Activated CD4-positive, alpha-beta T cell treated with anti-CD3 and anti-CD28 coated beads, Interleukin-2, amount 50 U/mL, for 1 hour (primary cell): ENCODE results near the gene RNF17.
"Not testable (repeated sequence)": the region's sequence is repeated elsewhere in the genome, so short reads cannot be mapped to it uniquely, and the experiment has no call there.

Experiments
- DNase-seq: peaks from one replicate; pipeline ENCODE4 v3.0.0-alpha.2; 2020

The RNF17 gene, protein sequence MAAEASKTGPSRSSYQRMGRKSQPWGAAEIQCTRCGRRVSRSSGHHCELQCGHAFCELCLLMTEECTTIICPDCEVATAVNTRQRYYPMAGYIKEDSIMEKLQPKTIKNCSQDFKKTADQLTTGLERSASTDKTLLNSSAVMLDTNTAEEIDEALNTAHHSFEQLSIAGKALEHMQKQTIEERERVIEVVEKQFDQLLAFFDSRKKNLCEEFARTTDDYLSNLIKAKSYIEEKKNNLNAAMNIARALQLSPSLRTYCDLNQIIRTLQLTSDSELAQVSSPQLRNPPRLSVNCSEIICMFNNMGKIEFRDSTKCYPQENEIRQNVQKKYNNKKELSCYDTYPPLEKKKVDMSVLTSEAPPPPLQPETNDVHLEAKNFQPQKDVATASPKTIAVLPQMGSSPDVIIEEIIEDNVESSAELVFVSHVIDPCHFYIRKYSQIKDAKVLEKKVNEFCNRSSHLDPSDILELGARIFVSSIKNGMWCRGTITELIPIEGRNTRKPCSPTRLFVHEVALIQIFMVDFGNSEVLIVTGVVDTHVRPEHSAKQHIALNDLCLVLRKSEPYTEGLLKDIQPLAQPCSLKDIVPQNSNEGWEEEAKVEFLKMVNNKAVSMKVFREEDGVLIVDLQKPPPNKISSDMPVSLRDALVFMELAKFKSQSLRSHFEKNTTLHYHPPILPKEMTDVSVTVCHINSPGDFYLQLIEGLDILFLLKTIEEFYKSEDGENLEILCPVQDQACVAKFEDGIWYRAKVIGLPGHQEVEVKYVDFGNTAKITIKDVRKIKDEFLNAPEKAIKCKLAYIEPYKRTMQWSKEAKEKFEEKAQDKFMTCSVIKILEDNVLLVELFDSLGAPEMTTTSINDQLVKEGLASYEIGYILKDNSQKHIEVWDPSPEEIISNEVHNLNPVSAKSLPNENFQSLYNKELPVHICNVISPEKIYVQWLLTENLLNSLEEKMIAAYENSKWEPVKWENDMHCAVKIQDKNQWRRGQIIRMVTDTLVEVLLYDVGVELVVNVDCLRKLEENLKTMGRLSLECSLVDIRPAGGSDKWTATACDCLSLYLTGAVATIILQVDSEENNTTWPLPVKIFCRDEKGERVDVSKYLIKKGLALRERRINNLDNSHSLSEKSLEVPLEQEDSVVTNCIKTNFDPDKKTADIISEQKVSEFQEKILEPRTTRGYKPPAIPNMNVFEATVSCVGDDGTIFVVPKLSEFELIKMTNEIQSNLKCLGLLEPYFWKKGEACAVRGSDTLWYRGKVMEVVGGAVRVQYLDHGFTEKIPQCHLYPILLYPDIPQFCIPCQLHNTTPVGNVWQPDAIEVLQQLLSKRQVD (N-terminal part only)

DNA sequence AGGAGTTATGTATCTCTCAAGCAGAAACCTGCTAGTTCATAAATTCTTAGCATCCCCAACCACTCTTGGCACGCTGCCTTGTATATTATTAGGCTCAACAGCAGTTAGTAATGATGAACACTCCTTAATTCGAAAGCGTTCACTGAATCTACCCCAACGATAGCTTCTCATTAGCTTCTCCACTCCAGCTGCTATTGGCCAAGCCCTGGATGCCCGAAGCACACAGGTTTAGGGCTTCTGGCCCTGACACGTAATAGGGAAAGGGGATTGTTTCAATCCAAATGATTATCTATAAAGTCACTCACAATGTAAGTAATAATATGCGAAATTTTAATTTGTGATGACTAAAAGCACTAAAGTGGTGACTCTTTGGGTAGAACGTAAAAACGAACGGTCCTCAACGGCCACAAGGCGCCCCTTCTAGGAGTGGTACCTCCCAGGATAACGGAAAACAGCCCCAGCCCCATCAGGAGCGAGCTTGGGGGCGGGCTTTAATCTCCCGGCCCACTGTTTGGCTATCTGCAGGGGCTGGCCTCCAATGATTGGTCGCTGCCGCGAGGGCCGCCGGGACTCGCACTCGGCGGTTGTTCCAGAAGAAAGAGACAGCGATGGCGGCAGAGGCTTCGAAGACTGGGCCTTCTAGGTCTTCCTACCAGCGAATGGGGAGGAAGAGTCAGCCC lies at the start of gene RNF17:
Gene RNF17 (plus strand): TSS at position 574 of the 680 bp plus-strand sequence. CDS start 35 bp downstream, at position 609.
- no peak for DNase-seq

DNA sequence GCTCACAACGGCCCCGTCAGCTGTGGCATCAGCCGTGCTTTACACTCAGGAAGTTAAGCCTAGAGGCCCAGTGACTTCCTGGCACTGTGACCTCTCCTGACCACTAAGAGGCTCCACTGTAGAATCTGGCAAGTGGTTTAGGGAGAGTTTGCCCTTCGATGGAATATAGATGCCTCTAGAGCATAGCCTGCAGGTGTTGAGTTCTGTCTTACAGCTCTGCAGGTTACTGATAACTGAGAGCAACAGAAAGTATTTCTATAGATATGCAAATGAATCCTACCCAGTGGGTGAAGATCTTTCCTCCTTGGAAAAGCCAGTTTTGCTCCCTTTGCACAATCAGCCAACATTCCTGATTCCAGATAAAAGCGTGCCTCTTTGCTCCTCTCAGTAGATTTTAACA lies 48.0 kb upstream of the RNF17 start:
- DNase-seq, result no peak

DNA sequence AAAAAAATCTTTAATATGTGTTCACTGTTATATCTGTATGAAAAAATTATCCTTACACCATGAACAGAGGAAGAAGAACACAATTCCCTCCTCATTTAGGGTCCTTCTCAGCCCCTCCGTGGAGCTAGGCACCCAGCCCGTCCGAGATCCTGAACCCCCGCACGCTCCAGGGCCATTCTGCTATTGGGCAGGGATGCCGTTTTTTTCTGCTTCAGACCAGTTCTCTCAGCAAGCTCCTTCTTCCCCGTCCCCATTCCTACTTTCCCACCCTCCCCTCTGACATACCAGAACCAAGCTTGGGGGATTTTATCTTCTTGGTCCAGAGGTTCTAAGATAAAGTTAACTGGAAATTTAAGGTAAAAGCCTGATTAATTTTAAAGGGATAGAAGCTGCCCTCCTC lies 47.5 kb upstream of the RNF17 start:
- DNase-seq, result no peak

DNA sequence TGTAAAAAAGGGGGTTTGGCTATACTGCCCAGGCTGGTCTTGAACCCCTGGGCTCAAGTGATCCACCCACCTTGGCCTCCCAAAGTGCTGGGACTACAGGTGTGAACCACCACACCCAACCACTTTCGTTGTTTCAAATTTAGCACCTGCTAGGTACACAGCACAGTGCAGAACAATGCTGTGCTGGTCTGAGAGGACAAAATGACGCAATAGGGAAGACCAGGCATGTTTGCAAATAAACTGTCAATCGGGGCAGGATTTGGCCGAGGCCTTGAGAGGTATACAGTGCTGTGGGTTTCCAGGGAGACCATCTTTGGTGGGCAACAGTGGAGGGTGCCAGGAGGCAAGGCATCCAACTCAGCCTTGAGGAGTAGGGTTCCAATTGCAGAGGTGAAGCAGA lies 46.8 kb upstream of the RNF17 start:
- no peak for DNase-seq

DNA sequence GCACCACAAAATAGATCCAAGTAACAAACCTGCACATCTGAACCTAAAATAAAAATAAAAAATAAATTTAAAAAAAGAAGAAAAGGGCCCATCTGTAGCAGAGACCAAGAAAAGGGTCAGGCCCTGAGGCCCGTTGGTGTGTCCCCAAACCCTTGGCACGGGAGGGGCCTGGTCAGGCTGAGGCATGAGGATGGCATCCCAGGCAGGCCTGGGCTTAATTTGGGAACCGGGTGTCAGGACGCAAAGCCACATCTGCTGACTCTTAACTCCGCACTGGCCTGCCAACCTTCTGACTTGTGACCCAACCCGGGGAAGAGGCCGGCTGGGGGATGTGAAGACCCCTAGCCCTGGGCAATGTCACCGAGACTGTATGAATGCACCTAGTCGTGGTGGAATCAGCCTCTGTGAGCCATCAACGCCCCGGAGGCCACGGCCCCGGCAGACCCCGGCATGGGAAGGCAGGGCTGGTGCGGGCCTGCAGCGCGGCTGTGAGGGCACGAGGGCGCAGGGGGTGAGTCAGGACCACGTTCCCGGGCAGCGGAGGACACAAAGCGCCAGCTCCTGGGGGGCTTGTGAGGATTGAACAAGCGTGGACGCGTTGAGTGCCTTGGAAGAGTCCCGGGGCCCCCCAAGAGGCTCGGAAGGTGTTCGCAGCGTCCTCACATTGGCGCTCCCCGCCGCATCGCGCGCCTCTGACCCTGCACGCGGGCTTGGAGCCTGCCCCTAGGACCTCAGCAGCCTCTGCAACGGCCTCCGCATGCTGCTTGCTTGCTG lies 45.6 kb upstream of the RNF17 start:
- no peak for DNase-seq

DNA sequence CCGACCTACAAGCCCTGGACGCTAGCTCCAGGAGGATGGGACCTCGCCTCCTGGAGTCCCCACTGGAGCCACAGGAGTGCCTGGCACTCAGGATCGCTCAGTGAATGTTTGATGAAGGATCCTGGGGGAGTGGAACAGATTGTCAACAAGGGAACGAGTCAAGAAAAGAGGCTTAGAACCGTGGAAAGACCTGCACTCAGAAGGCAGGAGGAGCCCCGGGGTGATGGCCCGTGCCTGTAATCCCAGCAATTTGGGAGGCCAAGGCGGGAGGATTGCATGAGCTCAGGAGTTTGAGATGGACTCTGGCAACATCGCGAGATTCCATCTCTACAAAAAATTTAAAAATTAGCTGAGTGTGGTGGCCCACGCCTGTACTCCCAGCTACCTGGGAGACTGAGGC lies 44.8 kb upstream of the RNF17 start:
- no peak for DNase-seq

DNA sequence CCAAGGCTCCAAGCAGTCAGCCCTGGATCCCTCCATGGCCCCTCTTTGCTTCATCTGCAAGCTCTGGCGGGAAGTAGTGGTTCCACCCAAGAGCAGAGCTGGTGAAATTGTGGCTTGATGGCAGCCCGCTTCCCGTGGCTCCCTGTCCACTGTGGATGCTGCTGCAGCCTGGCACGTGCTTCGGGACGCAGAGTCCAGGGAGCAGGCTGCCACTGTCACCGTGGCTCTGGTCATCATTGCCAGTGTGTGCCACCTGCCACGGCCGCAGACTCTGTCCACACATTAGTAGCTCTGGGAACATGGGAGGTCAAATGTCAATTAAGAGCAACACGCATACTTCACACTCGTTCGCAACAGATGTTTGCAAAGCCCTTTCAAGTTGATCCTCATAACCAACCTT lies 40.8 kb upstream of the RNF17 start:
- no peak for DNase-seq

DNA sequence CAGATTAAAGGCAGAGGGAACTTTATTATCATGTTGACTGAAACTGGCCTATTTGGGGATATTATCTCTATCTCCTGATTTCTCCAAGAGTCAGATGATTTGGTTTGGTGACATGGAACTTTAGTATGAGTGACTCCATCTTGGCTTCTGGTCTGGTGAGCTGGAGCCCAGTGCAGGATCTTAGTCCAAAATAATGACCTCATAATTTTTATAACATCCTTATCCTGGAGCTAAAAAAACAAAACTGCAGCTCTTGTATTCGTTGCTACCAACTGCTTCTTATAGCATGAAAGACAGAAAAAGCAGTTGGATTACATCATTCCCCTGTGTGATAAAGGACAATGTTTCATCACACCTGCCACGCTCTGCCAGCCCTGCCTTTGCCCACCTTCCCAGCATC lies 39.3 kb upstream of the RNF17 start:
- DNase-seq, result no peak

DNA sequence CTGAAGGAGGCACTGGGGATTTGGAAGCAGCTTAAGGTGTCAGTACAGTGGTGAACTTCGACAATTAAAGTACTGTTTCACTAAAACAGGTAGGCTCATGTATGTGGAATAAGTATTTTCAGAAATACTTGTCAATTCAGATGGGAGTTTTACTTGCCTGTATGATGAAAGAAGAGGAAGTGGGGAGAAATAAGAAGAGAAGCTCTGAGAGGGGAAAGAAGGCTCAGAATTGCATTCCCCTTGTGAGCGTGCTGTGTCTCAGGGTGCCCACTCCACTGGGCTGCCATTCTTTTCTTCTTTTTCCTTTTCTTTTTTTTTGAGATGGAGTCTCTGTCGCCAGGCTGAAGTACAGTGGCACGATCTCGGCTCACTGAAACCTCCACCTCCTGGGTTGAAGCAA lies 38.6 kb upstream of the RNF17 start:
- DNase-seq, result no peak

DNA sequence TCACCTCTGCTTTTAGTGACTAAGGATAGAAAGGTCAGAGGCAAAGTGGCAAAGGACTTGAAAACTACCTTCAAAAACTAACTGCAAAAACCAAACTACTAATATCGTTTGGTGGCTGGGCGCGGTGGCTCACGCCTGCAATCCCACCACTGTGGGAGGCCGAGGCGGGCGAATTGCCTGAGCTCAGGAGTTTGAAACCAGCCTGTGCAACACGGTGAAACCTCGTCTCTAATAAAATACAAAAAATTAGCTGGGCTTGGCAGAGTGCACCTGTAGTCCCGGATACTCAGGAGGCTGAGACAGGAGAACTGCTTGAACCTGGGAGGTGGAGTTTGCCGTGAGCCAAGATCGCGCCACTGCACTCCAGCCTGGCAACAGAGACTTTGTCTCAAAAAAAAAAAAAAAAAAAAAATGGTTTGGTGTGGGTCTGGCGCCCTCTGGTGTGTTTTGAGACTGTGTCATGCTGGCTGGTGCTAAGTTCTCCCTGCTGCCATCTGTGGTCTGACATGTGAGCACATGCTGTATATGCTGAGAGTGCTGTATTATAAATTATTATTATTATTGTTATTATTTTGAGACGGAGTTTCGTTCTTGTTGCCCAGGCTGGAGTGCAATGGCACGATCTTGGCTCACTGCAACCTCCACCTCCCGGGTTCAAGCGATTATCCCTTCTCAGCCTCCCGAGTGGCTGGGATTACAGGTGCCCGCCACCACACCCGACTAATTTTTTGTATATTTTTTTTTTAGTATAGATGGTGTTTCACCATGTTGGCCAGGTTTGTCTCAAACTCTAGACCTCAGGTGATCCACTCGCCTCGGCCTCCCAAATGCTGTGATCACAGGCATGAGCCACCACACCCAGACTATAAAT lies 36.0 kb upstream of the RNF17 start:
- peak; percentile 68 for DNase-seq

DNA sequence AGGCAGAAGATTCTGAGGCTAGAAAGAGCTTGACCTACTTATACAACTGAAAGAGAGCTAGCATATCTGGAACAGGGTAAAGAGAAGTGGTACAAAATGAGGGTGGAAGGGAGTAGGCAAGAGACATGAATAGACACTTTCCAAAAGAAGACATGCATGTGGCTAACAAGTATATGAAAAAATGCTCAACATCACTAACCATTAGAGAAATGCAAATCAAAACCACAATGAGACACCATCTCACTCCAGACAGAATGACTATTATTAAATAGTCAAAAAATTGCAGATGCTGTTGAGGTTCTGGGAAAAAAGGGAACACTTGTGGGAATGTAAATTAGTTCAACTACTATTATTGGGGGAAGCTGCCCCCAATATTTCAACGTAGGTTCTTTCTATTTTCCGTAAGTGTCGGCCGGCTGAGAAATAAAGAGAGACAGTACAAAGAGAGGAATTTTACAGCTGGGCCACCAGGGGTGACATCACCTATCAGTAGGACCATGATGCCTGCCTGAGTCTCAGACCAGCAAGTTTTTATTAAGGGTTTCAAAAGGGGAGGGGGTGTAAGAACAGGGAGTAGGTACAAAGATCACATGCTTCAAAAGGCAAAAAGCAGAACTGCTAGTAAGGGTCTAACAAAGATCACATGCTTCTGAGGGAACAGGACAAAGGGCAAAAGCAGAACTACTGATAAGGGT lies 32.9 kb upstream of the RNF17 start:
- not testable (repeated sequence) for DNase-seq

DNA sequence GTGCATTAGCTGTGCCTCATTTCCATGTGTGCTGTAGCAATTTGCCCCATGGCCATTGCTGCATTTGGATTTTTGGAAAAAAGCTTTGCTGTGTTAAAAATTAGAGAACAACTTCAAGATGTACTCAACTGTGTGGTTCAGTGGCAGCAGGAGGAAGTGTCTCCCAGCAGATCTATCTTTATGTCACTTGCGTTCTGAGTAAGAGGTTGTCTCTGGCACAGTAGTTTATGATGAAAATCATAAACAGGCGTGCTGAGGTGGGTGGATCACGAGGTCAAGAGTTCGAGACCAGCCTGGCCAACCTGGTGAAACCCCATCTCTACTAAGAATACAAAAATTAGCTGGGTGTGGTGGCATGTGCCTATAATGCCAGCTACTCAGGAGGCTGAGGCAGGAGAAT lies 29.0 kb upstream of the RNF17 start:
- DNase-seq, result no peak

DNA sequence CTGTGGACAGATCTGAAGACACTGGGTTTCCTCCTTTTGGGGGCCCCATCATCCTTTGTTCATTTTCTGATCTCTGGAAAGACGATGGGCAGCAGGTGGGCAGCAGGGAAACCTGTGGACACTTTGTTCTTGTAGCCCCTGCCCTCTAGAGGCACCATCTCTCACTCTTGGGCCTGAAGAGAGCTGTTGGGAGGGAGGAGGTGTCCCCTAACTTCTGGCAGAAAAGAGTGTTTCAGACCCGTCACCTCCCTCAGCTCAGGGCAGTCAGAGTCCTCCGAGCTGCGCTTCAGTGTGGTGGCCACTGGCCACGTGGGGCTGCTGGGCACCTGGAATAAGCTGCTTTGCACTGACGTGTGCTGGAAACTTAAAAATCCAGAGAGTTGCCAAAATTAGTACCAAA lies 26.9 kb upstream of the RNF17 start:
- no peak for DNase-seq

DNA sequence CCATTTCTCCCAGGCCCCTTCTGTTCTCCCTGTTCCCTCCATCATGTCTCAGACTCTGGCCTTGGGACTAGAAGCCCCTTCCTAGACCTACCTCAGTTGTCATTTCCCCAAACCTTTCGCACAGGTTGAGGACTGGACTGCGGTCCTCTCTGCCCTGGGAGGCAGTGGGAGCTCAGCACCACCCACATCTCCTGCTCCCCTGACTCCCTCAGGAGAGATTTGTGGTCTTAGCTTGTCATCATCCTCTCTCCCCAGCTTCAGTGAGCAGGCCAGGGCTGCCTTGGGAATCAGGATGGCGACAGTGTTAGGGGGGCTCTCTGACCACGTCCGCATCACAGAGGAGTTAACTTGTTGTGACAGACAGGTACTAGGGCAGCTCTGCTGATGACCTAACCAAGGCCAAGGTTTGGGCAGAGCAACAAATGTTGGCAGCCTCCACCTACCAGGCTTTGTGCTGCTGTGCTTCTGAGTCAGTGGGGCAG lies 25.6 kb upstream of the RNF17 start:
- no peak for DNase-seq

DNA sequence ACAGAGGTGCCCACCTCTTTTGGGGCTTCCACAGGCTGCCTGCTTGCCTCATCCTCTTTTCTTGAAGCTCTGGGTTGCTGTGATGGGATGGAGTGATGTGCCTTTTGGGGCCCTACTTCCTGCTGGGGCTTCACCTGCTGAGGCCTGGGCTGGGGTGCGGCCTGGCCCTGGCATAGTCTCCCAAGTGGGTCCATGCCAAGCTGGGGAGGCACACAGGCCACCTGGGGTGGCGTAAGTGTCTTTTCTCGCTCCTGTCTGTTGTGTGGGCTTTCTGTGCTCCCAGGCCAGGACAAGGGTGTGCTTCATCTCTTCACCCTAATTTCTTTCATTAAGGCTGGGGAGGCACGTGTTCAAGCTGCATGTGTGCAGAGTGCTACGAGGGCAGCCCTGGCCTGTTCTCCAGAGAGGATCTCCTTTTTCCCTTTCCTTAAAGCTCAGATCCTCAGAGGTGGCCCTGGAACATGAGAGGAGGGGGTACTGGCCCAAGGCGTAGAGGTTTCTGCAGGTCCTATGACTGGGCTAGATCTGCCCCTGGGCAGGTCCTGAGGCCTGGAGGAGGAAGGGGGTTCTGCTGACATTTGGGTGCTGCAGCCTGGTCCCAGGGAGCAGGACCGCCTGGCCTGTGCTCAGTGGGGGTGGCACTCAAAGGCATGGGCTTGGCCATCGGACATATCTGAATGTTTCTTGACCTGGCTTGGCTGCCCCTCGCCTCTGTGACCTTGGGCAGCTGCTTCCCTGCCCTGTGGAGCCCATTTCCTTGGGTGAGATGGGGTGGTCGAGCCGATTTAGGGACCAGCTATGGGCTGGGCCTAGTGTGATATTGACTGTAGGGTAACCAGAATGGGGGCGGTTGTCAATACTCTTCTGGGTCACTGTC lies 23.7 kb upstream of the RNF17 start:
- no peak for DNase-seq

DNA sequence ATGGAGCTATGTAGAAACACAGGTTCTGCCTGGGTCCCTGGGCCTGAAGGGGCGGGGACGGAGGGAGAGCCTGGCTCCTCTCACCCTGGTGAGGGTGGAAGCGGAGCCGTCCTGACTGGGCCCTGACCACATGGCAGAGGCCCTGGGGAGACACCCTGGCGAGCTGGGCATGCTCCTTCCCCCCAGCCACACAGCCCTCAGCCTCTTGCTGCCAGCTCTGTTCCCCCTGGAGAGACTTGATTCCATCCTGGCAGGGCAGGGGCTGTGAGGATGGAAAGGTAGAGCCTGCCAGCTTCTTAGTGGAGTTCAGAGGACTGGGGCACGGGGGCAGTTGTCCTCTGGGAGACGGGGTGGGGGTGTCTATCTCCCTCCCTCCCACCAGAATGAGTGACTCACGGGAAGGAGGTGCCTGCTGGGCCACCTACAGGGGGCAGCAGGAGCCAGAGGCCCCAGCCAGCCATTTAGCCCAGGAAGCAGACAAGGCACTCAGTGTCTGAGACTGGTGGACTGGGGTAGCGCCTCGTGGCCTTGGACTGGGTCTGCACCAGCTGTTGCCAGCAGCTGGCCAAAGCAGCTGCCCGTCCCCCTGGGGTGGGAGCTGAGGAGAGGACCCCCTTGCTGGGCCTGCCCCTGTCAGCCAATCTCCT lies 22.8 kb upstream of the RNF17 start:
- DNase-seq, result no peak

DNA sequence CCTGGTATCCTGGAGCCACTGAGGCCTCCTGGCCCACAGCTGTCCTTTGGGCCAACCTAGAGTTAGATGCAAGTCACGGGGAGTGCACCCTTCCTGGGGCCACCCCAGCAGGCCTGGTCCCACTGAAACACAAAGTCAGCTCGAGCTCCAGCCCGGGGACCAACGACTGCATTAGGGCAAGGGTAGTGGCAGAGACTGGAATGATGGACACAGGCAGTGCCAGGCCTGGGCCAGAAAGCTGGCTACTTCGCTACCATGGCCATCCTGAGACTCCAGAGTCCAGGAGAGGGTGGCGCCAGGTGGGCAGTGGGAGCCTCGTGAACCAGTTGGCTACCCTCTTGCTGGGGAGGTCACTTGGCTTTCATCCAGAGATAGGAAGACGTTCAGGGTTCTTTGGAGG lies 22.2 kb upstream of the RNF17 start:
- DNase-seq, result no peak

DNA sequence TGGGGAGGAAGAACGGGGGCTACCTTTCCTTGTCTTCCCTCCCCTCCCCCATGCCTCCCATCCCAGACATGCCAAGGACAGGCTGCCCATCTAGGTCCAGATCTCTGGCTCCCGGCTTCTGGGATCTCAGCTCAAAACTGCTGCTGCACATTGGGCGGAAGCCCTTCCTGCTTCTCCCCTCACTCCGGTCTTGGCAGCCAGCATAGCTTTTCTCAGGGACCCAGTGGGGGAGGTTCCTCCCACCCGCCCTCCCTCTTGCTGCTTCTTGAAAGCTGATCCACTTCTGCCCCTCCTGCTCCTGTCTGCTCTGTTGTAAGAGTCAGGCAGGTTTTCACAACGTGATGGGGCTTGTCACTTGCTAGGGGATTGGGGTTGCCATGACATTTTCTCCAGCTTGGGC lies 21.7 kb upstream of the RNF17 start:
- no peak for DNase-seq
